ENCODE measurements around the gene SMIM7.

- TF ChIP-seq, protein P1, sequence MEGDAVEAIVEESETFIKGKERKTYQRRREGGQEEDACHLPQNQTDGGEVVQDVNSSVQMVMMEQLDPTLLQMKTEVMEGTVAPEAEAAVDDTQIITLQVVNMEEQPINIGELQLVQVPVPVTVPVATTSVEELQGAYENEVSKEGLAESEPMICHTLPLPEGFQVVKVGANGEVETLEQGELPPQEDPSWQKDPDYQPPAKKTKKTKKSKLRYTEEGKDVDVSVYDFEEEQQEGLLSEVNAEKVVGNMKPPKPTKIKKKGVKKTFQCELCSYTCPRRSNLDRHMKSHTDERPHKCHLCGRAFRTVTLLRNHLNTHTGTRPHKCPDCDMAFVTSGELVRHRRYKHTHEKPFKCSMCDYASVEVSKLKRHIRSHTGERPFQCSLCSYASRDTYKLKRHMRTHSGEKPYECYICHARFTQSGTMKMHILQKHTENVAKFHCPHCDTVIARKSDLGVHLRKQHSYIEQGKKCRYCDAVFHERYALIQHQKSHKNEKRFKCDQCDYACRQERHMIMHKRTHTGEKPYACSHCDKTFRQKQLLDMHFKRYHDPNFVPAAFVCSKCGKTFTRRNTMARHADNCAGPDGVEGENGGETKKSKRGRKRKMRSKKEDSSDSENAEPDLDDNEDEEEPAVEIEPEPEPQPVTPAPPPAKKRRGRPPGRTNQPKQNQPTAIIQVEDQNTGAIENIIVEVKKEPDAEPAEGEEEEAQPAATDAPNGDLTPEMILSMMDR (IDR thresholded peaks at IDR 0.05), result no peak
- no peak for TF ChIP-seq POLR2A (IDR thresholded peaks at IDR 0.05)
Observed at GRCh38 chr19:16607819-16608218, 52.1 kb downstream of the SMIM7 start.

Measured in heart left ventricle (tissue), 13 donors.